ENCODE measurements around the gene FAM83C.

- TF ChIP-seq CTCF (conservative IDR thresholded peaks at IDR 0.05; ENCODE audit: low read length) = no peak
- no peak for TF ChIP-seq EZH2phosphoT487 (IDR thresholded peaks at IDR 0.05; ENCODE audit: borderline replicate concordance, low read depth, low read length)
These were observed 40.6 kb downstream of the FAM83C start for GRCh38 chr20:35251613-35251940.

All from OCI-LY7 (cell line).